ENCODE results near the gene ZP1. TPM values are rescaled to one million over a fixed set of nuclear protein-coding genes. Genes with fewer than 3 reads are reported as not detected.

Gene ZP1
- total and polyA plus RNA-seq, 2 of the 13 experiments (the other 11 are each of a cell fraction or from before 2014, with no cell fraction given), result 0.16 TPM; not detected in 1

GRCh38 chr11:60921777-60922335 lies 54.5 kb downstream of the ZP1 start:
- H3K4me1 ChIP-seq (ENCODE audit: insufficient read depth, low read length), result peaks cover 23% of the 10 kb centered on the region
- H3K9ac ChIP-seq (ENCODE audit: insufficient read depth, low read depth, low read length), result no peak overlapping the region
- H3K4me2 ChIP-seq (ENCODE audit: low read depth, low read length), result no peak overlapping the region
- 63% methylated on average over 4 of the region's 23 CpGs for WGBS (ENCODE audit: low lambda C conversion rate)
- H4K20me1 ChIP-seq (ENCODE audit: insufficient read depth, low read length), result no peaks in the 10 kb centered on the region
- no peaks in the 10 kb centered on the region for H3K79me2 ChIP-seq (ENCODE audit: insufficient read depth, low read length)
- FAIRE-seq (no peak), DNase-seq (ENCODE audit: low spot score) (no peak), ATAC-seq (no peak)
- no TSS peak for BruUV-seq (replicated peaks)
- in situ Hi-C loops (cut with HindIII; ENCODE audit: extremely low pct_ligation_motif_present, low pct_unique_long_range_greater_than_20kb), result no loop called here
- H3K27ac ChIP-seq (ENCODE audit: extremely low read length, insufficient read depth, low read length), result no peak overlapping the region
- no peak overlapping the region for H3K4me3 ChIP-seq (replicated peaks in 1 of 3; ENCODE audit: insufficient read depth in 1 of 3, low read depth in 2 of 3, low read length in 3 of 3)
- no peaks in the 10 kb centered on the region; a peak in 1 of 5 replicates for H3K27me3 ChIP-seq (ENCODE audit: control insufficient read depth in 1 of 2, insufficient read depth in 2 of 2, low read length in 2 of 2)
- POLR2A ChIA-PET, result no interaction called here
- peaks cover 0 to 7% of the 10 kb centered on the region in 2 experiments; a peak in 3 of 5 replicates for H3K36me3 ChIP-seq (replicated peaks in 1 of 2; ENCODE audit: control insufficient read depth in 1 of 2, insufficient read depth in 2 of 2, low read length in 2 of 2)
- no peaks in the 10 kb centered on the region for H3K9me3 ChIP-seq (ENCODE audit: low read length)
- intact Hi-C loops (cut with micrococcal nuclease; ENCODE audit: unreplicated experiment), result no loop called here
- CTCF ChIA-PET (ENCODE audit: low intra/inter-chr PET ratio, low total read pairs), result no interaction called here
- H2AFZ ChIP-seq (ENCODE audit: low read length), result no peak overlapping the region
- no peak for TF ChIP-seq ZNF510 (CRISPR knock-in tag; IDR thresholded peaks at IDR 0.05; ENCODE audit: low read depth)
- no peak for TF ChIP-seq TARDBP (CRISPR knock-in tag; IDR thresholded peaks at IDR 0.05)
- no peak for TF ChIP-seq ZBTB3 (CRISPR knock-in tag; IDR thresholded peaks at IDR 0.05; ENCODE audit: borderline replicate concordance, low read depth)
- TF ChIP-seq ZNF563 (CRISPR knock-in tag; IDR thresholded peaks at IDR 0.05), result no peak
- no peak for TF ChIP-seq ZNF572 (CRISPR knock-in tag; IDR thresholded peaks at IDR 0.05)
- TF ChIP-seq, protein P1, sequence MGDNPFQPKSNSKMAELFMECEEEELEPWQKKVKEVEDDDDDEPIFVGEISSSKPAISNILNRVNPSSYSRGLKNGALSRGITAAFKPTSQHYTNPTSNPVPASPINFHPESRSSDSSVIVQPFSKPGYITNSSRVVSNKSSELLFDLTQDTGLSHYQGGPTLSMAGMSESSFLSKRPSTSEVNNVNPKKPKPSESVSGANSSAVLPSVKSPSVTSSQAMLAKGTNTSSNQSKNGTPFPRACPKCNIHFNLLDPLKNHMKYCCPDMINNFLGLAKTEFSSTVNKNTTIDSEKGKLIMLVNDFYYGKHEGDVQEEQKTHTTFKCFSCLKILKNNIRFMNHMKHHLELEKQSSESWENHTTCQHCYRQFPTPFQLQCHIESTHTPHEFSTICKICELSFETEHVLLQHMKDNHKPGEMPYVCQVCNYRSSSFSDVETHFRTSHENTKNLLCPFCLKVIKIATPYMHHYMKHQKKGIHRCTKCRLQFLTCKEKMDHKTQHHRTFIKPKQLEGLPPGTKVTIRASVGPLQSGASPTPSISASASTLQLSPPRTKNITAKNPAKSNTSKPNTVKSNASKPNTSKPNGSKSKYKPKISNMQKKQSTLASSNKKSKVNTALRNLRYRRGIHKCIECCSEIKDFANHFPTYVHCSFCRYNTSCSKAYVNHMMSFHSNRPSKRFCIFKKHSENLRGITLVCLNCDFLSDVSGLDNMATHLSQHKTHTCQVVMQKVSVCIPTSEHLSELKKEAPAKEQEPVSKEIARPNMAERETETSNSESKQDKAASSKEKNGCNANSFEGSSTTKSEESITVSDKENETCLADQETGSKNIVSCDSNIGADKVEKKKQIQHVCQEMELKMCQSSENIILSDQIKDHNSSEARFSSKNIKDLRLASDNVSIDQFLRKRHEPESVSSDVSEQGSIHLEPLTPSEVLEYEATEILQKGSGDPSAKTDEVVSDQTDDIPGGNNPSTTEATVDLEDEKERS (CRISPR knock-in tag; IDR thresholded peaks at IDR 0.05), result no peak
- TF ChIP-seq FOXP4 (CRISPR knock-in tag; IDR thresholded peaks at IDR 0.05), result no peak
- TF ChIP-seq ZNF775 (CRISPR knock-in tag; IDR thresholded peaks at IDR 0.05; ENCODE audit: borderline replicate concordance), result no peak
- TF ChIP-seq ZBTB2 (CRISPR knock-in tag; IDR thresholded peaks at IDR 0.05; ENCODE audit: low read depth), result no peak
- TF ChIP-seq ZBTB34 (CRISPR knock-in tag; IDR thresholded peaks at IDR 0.05), result no peak
- no peak for TF ChIP-seq ZEB1 (IDR thresholded peaks at IDR 0.05; ENCODE audit: insufficient replicate concordance, low read depth)
- TF ChIP-seq ZNF781 (CRISPR knock-in tag; IDR thresholded peaks at IDR 0.05; ENCODE audit: borderline replicate concordance, not compliant biosample characterization), result no peak
- TF ChIP-seq CTCF (CRISPR knock-in tag; IDR thresholded peaks at IDR 0.05), result no peak
- TF ChIP-seq ZNF234 (CRISPR knock-in tag; conservative IDR thresholded peaks at IDR 0.05), result no peak
